GM21737 (cell line): ENCODE measurements around the gene EIF6.
A peak's percentile ranks its signal among the peaks of the same experiment; 100 is the strongest.

Experiments used
- ATAC-seq: cut with Tn5 transposase; IDR thresholded peaks from one replicate; pipeline ENCODE4 v1.9.1; 2021; ENCODE audit warnings: mild to moderate bottlenecking, moderate library complexity; ENCODE audit not compliant: unreplicated experiment

EIF6 gene

GRCh38 chr20:35281506-35282101 lies 3.0 kb downstream of the EIF6 start:
- ATAC-seq: no peak

GRCh38 chr20:35280523-35280922 lies 4.0 kb downstream of the EIF6 start:
- no peak for ATAC-seq

- no peak for ATAC-seq
These were observed 4.9 kb downstream of the EIF6 start for GRCh38 chr20:35279533-35280174.

- ATAC-seq: no peak
These were observed 5.5 kb downstream of the EIF6 start for GRCh38 chr20:35279040-35279439.

- peak; percentile 63 for ATAC-seq
These were observed 6.8 kb downstream of the EIF6 start, which contains the start of gene MMP24OS for GRCh38 chr20:35277531-35278395. MMP24OS (minus strand) TSS chr20:35278122; CDS start chr20:35277929, 193 bp downstream.

- ATAC-seq: no peak
These were observed 7.4 kb downstream of the EIF6 start for GRCh38 chr20:35277127-35277526.

- ATAC-seq: no peak
These were observed 8.2 kb downstream of the EIF6 start for GRCh38 chr20:35276408-35276807.

- no peak for ATAC-seq
These were observed 8.8 kb downstream of the EIF6 start for GRCh38 chr20:35275741-35276251.

- no peak for ATAC-seq
These were observed 10.1 kb downstream of the EIF6 start for GRCh38 chr20:35274172-35275092.

- no peak for ATAC-seq
These were observed 11.0 kb downstream of the EIF6 start for GRCh38 chr20:35273449-35274171.

GRCh38 chr20:35271904-35272303 lies 12.7 kb downstream of the EIF6 start:
- no peak for ATAC-seq

GRCh38 chr20:35271073-35271882 lies 13.3 kb downstream of the EIF6 start:
- no peak for ATAC-seq

- no peak for ATAC-seq
These were observed 14.3 kb downstream of the EIF6 start for GRCh38 chr20:35270021-35270902.

GRCh38 chr20:35269055-35269781 lies 15.4 kb downstream of the EIF6 start:
- no peak for ATAC-seq

- no peak for ATAC-seq
These were observed 17.5 kb downstream of the EIF6 start for GRCh38 chr20:35267092-35267491.

GRCh38 chr20:35264755-35265154 lies 19.8 kb downstream of the EIF6 start:
- ATAC-seq: no peak
